ENCODE data around the gene KNDC1. TPM values are rescaled to one million over a fixed set of nuclear protein-coding genes. Genes with fewer than 3 reads are reported as not detected.
"Not testable (repeated sequence)": the region's sequence is repeated elsewhere in the genome, so short reads cannot be mapped to it uniquely, and the experiment has no call there.

Gene KNDC1
- total RNA-seq, 1 donor from 2014 or later, result 0.09 TPM

GRCh38 chr10:133230044-133230361 lies 70.0 kb downstream of the KNDC1 start, which contains the start of gene UTF1:
TSS of gene UTF1 (plus strand) at chr10:133230217. CDS start at chr10:133230289, 72 bp downstream.
- no peaks in the 10 kb centered on the region for H3K36me3 Mint-ChIP-seq (ENCODE audit: low read depth)
- peaks cover 39% of the 10 kb centered on the region for H3K27me3 Mint-ChIP-seq
- intact Hi-C loops (cut with micrococcal nuclease), result no loop called here
- H3K4me3 Mint-ChIP-seq, result peak within 1 kb of the TSS; percentile 69
- CTCF ChIA-PET, result no interaction called here
- DNase-seq (no peak), ATAC-seq (ENCODE audit: low read depth) (no peak)
- TF ChIP-seq CTCF (IDR thresholded peaks at IDR 0.05), result no peak
- POLR2A ChIA-PET, result interaction anchor here (0.9 kb wide), 1 partner anchor 898 kb away, joined by 3 read pairs; the partner anchor contains the start of gene LRRC27
- no peak within 1 kb of the TSS for H3K27ac Mint-ChIP-seq
- no peaks in the 10 kb centered on the region for H3K9me3 Mint-ChIP-seq
- H3K4me1 Mint-ChIP-seq, result peaks cover 28% of the 10 kb centered on the region

- TF ChIP-seq CTCF (IDR thresholded peaks at IDR 0.05), result no peak
- DNase-seq (peak; percentile 53), ATAC-seq (ENCODE audit: low read depth) (peak; percentile 73)
- intact Hi-C loops (cut with micrococcal nuclease), result no loop called here
- H3K27ac Mint-ChIP-seq, result no peak overlapping the region
- H3K36me3 Mint-ChIP-seq (ENCODE audit: low read depth), result no peaks in the 10 kb centered on the region
- peaks cover 28% of the 10 kb centered on the region for H3K4me1 Mint-ChIP-seq
- no peaks in the 10 kb centered on the region for H3K9me3 Mint-ChIP-seq
- ChIA-PET CTCF (no interaction called here), POLR2A (interaction anchor here (0.9 kb wide), 1 partner anchor 899 kb away, joined by 3 read pairs; the partner anchor contains the start of gene LRRC27)
- peak overlapping the region; percentile 69 for H3K4me3 Mint-ChIP-seq
- H3K27me3 Mint-ChIP-seq, result peaks cover 39% of the 10 kb centered on the region
Measured at GRCh38 chr10:133230387-133231195, 70.6 kb downstream of the KNDC1 start.

GRCh38 chr10:133231244-133231945 lies 71.4 kb downstream of the KNDC1 start:
- Mint-ChIP-seq H3K27me3 (peaks cover 32% of the 10 kb centered on the region), H3K27ac (no peak overlapping the region), H3K9me3 (no peaks in the 10 kb centered on the region), H3K4me3 (peak overlapping the region; percentile 71), H3K4me1 (peaks cover 24% of the 10 kb centered on the region), H3K36me3 (ENCODE audit: low read depth) (no peaks in the 10 kb centered on the region)
- POLR2A ChIA-PET, result no interaction called here
- CTCF ChIA-PET, result no interaction called here
- TF ChIP-seq CTCF (IDR thresholded peaks at IDR 0.05), result no peak
- ATAC-seq (ENCODE audit: low read depth) (no peak), DNase-seq (no peak)
- intact Hi-C loops (cut with micrococcal nuclease), result no loop called here

- ChIA-PET POLR2A (no interaction called here), CTCF (no interaction called here)
- TF ChIP-seq CTCF (IDR thresholded peaks at IDR 0.05), result no peak
- peaks cover 23% of the 10 kb centered on the region for H3K4me1 Mint-ChIP-seq
- peaks cover 25% of the 10 kb centered on the region for H3K27me3 Mint-ChIP-seq
- H3K4me3 Mint-ChIP-seq, result no peak overlapping the region
- no peak for ATAC-seq (ENCODE audit: low read depth)
- H3K36me3 Mint-ChIP-seq (ENCODE audit: low read depth), result no peaks in the 10 kb centered on the region
- H3K9me3 Mint-ChIP-seq, result no peaks in the 10 kb centered on the region
- intact Hi-C loops (cut with micrococcal nuclease), result no loop called here
- no peak for DNase-seq
- no peak overlapping the region for H3K27ac Mint-ChIP-seq
Measured at GRCh38 chr10:133231946-133232574, 72.0 kb downstream of the KNDC1 start.

- CTCF ChIA-PET; H3K27ac Mint-ChIP-seq; DNase-seq; intact Hi-C loops (cut with micrococcal nuclease); H3K36me3 Mint-ChIP-seq (ENCODE audit: low read depth); ATAC-seq (ENCODE audit: low read depth); H3K9me3 Mint-ChIP-seq: not testable (repeated sequence)
- peaks cover 27% of the 10 kb centered on the region for H3K4me1 Mint-ChIP-seq
- POLR2A ChIA-PET, result interaction anchor here (0.6 kb wide), 1 partner anchor 26 kb away, joined by 4 read pairs; no protein-coding TSS in a partner anchor
- H3K27me3 Mint-ChIP-seq, result peaks cover 18% of the 10 kb centered on the region
- H3K4me3 Mint-ChIP-seq, result peak overlapping the region; percentile 70
Measured at GRCh38 chr10:133234796-133235195, 74.8 kb downstream of the KNDC1 start.
